HG02885 (cell line): Measurements from ENCODE around the gene SLIT3.
A peak's percentile ranks its signal among the peaks of the same experiment; 100 is the strongest.

Experiments
- ATAC-seq: cut with Tn5 transposase; IDR thresholded peaks from one replicate; pipeline ENCODE4 v1.9.1; 2021; ENCODE audit warnings: mild to moderate bottlenecking; ENCODE audit not compliant: unreplicated experiment, poor library complexity

Gene SLIT3

DNA sequence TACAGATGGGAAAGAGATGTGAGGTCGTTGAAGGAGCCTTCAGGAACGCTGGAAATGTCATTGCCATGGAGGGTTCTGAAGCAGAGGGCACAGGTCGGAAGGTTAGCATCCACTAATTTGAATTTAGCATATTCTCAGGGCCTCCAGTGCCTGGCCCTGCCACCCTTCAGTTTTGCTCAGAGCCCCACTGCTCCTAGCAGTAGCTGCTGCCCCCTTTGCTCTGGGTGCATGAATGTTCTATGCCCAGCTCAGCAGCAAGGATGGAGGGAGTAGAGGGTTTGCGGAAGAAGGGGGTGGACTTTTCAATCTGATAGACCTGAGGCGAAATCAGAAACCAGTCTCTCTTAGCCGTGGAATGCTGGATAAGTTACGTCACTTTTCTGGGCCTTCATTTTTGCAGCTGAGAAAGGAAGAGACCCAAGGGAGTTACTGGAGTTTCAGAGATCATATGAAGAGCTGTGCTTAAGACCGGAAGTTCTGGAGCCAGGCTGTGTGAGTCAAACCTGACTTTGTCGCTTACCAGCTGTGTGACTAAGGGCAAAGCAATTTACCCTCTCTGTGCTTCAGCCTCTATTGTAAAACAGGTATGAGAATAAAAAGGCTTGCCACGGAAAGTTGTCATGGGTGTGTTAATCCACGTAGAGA, 588.5 kb downstream of the SLIT3 start:
- no peak for ATAC-seq

DNA sequence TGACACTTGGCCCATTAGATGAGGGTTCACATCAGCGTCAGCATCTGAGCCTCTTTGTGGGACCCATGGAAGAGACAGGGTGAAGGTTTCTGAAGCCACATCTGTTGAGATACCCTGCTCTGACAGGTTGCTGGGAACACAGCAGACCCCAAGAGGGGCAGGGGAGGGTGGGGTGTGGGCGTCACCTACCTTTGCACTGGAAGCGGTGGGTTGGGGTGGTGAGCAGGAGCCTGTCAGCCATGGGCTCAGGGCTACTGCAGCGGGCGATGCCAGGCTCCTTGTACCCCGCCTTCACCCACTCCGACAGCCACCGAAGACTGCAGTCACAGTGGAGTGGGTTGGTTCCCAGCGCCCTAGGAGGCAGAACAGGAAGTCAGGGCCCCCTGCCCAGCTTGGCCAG, 590.2 kb downstream of the SLIT3 start:
- no peak for ATAC-seq

DNA sequence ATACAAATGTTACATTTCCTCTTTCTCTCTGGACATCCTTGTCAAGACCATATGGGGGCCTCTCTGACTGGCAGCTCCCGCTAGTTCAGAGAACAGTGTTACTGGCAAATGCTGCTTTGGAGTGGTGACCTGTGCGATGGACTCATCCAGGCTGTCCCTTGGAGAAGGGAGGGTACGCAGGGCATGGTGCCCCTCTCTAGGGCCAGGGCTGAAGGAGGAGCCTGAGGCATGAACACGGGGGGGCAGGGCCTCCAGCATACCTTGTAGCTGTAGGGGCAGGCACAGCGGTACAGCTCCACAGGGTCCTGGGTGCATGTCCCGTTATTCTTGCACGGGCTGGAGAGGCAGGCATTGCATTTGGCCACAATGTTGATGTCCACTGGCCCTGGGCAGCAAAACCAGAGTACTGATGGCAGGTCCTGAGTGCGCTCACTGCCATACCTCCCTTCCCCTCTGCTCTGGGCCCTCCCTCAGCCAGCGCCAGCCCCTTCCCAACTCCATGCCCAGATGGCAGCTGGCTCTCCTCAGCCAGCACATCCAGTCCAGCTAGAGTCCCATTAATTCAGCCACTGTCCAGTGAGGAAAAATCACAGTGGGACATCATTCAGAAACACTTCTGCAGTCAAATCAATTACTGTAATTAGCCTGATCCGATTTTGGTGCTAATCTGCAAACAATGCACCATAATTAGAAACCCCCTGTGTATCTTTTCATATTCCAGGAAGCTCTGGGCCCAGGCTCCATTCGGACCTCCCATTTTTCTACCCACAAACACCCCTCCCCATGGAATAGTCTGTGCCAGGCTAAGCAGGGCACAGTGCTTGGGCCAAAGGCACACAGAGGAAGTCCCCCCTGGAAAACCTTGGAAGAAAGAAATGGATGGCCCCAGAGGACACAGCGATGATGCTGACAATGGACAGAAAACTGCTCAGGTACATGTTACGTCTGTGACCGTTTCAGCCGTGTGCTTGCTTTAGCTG, 592.9 kb downstream of the SLIT3 start:
- ATAC-seq: no peak

DNA sequence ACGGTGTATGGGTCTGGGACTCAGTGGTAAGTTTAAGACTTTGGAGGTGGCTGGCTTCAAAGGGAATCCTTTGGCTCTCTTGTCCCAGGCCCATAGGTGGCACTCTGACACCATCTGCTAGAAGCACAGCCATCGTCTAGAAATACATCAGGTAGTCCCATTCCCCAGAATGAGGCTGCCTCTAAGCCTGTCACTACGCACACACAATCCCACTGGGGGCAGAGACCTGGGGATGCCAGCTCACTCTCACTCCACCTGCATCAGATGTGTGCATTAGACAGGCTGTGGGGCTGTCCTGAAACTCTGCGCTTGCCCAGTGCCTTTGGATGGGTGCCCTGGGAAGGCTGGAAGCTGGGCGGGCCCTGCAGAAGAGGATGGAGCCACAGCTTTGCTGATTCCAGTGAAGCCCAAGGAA, 594.3 kb downstream of the SLIT3 start:
- ATAC-seq: no peak

DNA sequence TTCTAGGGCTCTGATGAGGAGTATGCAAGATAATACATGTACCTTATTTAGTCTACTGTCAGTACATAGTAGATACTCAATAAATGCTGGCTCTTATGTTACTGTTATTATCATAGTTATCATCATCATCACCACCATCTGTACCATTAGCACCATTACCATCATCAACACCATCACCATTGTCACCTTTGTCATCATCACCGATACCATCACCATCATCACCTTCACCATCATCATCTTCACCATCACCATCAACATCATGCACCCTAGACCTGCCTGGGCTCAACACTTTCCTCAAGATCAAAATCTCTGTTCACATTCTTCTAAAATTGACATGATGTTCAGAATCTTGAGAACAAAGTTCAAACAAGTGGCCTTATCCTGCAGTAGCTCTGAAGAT, 595.6 kb downstream of the SLIT3 start:
- ATAC-seq: no peak

DNA sequence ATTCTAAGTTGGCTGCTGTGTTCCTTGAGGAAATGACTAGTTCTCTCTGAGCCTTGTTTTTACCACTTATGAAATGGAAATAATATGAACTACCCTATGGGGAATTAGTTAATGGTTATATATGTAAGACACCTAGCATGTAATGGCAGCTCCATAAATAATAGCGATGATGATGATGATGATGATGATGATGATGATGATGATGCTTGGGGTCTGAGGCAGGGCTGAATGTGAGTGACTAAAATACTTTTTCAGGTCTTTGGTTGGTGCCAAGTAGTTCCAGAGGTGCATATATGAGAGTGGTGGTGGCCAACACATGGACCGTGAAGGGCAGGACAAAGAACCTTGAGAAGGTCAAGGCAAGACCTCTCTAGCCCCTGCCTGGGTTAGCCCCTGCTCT, 598.4 kb downstream of the SLIT3 start:
- no peak for ATAC-seq

DNA sequence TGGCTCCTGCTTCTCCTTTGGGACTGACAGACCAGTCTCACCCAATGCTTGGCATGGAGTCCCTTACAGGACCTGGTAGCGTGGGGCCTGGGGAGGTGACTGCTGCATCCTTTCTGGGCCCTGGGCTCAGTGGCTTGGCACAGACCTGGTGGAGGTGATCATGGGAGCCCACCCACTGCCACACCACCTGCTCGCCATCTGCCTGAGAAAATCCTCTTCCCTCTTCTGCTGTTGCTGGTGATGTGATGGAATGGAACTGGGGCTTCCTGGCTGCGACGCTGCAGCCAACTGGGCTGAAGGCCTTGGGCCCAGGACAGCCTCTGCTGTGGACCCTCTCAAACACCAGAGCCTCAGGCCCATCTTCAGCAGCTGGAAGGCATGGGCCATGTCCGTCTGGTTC, 599.3 kb downstream of the SLIT3 start:
- no peak for ATAC-seq

DNA sequence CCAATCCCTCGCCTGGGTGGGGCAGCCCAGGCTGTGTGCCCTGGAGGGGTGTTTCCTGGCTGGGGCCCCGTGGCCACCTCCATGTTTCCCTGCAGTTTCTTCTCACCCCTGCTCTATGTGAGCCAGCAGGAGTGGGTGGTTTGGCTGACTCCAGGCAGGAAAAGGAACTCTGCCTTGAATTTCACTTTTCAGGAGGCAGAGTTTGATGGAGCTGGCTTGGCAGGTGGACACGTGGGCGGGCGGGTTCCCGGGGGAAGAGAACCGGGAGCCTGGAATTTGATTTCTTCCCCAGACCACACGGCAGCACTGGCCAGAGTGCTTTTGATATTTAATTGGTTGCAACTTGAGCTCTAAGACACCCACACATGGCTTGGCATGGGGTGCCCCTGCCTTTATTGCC, 601.9 kb downstream of the SLIT3 start:
- ATAC-seq: no peak

DNA sequence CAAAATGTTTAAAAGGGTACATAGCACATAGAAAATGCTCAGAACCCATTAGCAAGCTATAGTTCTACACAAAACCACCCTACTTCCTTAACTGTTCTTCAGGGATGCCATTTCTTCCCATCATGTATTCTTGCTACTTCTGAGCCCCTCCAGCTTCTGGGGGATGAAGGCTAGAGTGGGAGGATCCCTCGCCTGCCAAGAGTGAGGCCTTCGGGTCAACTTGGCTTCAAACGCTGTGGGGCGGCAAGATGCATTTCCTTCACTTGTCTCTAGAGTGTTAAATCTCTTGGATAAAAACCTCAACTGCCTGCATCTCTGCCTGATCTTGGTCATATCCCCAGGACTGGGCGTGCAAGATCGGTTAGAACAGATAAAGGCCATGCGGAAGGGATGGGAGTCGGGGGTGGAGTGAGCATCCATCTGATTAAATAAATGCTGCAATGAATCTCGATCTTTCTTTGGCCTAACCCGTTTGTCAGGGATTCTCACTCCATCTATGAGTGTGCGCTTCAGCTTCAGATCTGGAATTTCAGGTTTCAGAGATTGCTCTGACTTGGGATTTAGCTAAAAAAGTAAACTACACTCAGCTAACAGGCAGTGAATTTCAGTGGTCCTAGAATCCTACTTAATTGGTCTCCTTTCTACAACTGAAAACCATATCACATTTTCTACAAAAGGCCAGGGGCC, 603.8 kb downstream of the SLIT3 start:
- ATAC-seq: no peak

DNA sequence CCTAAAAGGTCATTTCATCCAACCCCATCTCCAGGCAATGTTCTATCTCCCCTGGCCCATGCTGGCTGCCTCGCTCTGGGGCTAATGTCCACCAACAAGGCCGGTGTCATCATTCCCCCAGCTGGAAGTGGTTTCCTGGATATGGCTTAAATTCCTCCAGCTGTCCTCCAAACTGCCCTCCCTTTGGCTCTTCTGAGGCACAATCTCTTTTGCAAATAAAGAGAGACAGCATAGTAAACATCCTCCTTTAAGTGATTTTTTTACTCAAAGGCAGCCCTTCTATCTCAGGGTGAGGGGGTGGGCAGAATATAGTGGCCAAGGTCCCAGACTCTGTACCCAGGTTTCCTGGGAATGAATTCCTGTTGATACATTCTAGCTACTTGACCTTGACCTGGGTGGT, 604.3 kb downstream of the SLIT3 start:
- no peak for ATAC-seq

DNA sequence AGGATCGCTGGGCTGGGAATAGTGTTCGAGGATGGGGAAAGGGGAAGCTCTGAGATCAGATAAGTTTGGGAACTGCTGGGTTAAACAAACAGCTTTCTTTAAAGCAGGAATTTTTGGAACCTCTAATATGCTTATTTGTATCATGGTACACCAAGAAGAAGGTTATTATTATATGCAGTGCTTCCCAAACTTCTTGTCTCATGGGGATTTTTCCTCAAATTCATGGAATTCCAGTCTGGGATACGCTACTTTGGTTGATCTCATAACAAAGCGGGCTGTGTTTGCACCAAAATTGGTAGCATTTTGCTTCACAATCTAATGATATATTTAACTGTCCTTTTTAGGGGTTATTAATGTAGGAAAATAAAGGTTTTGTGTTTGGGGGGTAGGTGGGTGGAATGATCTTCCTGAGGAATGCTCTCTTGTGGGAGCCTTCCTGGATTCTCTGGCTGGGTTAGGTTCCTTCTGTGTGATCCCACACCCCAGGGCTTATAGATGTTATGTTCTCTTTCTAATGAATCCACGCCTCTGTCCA, 605.6 kb downstream of the SLIT3 start:
- ATAC-seq: no peak

DNA sequence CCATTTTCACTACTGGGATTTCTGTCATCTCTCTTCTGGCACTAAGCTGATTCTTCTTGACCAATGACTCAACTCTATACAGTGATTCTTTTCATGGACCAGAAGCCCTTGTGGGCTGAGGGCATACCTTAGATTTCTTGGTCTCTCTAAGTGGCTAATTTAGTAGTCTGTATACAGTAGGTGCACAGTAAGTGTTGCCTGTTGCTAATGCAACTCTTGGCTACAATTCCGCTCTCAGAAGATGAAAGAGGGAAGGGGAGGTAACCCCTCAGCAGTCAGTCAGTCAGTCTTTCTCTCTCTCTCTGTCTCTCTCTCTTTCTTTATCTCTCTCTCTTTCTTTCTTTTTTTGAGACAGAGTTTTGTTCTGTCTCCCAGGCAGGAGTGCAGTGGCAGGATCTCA, 606.6 kb downstream of the SLIT3 start:
- ATAC-seq: no peak

DNA sequence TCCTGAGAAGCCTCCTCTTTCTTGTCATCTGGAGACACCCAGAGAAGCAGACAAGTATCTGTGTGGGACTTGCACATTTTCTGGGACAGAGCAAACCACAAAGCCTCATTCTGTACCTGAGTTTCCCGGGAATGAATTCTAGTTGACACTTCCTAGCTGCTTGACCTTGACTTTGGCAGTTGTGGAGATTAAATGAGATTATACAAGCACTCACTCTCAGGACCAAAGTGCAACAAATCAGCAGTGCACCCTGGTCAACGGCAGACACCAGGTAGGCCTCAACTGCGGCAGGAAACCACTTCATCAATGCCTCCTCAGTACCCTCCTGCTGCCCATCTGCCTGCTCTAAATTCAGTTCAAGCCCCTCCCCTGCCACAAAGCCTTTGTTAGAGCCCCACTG, 607.1 kb downstream of the SLIT3 start:
- no peak for ATAC-seq

DNA sequence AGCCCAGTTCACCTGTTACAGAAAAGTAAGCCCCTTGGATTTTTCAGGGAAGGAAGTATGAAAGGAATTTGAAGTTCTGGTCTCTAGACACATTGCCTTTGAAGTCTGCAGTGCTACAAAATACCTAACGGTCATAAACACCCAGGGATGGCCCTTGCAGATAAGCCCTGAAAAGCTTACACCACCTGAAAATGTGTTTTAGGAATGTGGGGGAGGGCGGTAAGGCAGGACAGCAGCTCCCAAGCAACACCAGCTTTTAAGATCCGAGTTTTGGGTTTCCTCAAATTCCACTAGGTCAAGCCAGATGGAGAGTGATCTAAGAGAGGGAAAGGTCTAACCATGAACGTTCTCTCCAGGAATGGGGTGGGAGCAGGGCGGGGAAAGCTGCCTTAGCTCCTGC, 607.6 kb downstream of the SLIT3 start:
- no peak for ATAC-seq

DNA sequence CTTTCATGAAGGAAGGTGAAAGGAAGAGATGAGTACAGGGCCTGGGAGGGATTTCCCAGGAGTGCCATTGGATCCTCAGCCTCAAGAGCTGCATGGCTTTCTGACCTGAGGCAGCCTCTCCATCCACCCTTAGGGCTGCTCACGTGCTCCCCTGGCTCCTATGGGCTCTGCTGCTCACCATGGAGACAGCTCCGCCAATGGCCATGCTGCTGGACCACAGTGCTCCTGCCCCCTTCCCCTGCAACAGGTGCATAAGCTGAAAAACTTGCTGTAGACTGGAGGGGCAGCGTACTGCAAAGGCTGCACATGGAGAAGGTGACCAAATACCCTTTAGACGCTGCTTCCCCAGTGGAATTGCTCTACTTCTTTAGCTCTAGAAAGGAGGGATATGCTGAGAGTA, 609.0 kb downstream of the SLIT3 start:
- ATAC-seq: no peak

DNA sequence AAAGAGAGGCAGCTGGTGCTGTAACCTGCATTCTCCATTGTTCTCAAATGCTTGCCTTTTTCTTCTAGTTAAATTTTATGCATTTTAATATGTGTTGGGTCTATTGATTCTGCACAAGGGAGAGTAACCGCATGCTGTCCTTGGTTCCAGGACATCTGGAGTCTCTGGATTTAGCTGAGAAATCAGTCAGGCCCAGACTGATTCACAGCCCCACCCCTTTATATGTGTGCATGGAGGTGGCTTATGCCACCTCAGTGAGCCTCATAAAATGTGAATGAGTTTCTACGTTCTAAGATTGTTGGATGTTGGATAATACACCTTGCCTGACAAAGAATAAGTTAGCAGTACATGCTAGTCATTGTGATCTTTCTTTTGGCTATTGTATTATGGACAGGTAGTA, 611.7 kb downstream of the SLIT3 start:
- no peak for ATAC-seq

DNA sequence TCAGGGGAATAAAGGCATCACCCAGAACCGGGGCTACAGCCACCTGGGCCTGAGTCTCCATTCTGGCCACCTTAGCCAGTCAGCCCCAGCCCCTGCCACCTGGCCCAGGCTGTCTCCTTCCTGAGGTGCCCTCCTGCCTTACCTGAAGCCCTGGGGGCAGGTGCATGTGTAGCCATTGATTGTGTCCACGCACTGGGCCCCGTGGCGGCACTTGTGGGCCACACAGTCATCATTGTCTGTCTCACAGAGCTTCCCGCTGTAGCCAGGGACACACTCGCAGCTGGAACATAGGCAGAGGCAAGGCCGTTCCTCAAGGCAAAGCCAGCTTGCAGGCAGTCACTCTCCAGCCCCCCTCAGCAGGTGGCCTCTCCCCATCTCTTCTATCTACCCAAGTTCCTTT, 614.1 kb downstream of the SLIT3 start:
- no peak for ATAC-seq

DNA sequence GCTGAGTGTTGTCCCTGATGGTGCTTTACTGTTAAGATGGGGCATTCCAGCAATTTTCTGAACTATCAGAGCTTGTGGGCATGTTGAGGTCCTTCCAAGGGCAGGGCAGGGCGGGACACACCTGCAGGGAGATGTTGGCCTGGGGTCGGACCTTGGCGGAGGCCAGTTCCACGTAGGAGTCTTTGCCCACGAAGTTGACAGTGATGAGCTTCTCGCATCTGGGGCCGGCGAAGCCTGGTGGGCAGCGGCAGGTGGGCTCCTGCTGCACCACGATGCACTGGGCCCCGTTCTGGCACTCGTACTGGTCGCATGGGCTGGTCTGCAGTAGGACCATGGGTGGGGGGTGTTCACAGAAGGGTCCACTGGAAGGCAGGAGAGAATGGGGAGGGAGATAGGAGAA, 615.4 kb downstream of the SLIT3 start:
- no peak for ATAC-seq

DNA sequence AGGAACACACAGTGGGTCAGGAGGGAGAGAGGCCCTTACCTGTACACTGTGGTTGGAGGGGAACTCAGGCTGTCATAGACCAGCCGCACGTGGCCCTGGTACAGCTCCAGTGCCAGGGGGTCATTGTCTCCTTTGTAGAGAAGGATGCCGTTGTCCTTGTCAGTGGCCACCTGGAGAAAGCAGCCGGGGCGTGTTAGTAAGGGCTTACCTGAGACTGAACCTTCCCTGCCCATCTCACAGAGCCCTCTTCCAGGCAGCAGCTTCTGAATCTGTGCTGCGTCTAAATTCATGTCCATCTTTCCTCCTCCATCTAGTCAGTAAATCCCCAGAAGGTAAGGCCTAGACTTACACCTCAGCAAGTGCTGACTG, 617.0 kb downstream of the SLIT3 start:
- no peak for ATAC-seq

DNA sequence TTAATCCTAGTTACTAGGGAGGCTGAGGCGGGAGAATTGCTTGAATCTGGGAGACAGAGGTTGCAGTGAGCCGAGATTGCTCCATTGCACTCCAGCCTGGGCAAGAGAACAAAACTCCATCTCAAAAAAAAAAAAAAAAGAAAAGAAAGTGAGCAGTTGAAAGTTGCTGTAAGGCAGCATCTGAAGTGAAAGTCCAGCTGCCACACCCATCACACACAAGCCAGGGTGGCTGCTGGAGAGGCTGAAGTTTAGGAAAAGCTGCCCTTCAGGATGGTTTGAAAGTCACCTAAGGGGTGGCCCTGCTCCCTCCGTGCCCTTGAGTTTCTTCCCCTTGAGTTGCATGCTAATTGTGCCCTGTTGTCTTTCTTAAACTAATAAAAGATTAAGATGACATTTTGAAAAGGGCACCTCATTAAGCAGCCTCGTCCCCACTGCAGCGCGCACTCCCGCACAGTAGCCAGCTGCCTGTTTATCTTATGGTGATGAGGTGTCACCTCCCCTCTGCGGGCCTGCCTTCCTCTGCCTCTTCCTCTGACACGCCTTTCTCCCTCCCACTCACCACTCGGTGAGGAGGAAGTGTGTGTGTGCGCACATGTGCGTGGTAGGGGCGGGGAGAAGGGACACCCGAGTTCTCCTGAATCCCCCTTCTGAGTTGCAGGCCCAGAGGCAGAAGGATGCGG, 617.6 kb downstream of the SLIT3 start:
- peak; percentile 61 for ATAC-seq
